ENCODE results near the gene COLEC11. TPM values are rescaled to one million over a fixed set of nuclear protein-coding genes. Genes with fewer than 3 reads are reported as not detected.

The COLEC11 gene
- total and polyA plus RNA-seq, 9 donors: 0.14 to 1.3 (median 0.42) TPM; not detected in 1

DNA sequence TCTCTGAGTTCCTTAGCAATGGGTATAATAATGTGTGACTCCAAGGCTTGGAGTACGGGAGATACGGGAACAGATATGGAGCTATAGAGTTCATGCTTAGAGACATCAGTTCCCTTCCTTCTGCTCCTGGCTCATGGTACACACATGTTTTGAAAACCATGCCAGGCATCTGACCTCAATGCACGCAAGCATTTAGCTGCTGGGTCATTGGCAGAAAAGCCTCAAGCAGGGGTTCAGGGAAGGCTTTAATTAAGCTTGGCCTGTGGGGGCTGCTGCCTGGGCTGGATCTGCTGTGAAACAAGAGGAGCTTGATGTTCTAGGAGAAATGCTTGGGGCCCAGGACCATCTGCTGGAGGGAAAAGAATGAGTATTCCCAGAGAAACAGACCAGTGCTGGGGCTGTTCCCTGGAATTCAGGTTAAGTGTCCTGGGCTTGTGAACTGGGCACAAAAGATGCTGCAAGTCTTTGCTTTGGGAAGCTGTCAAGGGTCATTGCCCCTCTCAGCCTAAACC lies 66.3 kb downstream of the COLEC11 start:
- no peaks in the 10 kb centered on the region for H3K9me3 ChIP-seq (replicated peaks; ENCODE audit: control insufficient read depth, low read depth, low read length)
- WGBS (ENCODE audit: insufficient coverage): 100% methylated on average over 3 of the region's 3 CpGs
- DNase-seq: no peak

DNA sequence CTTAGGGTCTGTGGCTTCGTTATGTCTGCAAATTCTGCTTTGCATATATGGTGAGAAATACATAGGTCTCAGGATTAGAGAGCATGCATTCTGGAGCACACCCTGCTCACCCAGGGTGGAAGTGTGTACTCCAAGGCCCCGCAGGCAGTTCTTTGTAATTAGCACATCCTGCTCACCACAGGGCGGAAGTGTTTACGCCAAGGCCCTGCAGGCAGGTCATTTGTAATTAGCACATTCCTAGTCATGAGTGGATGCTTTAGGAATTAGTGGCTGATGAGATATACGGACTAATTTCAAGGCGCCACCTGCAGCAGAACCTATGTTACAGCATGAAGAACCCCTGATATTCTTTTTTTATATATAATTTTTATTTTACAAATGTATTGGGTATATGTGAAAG lies 67.3 kb downstream of the COLEC11 start:
- DNase-seq: no peak
- WGBS (ENCODE audit: insufficient coverage): 100% methylated on average over 1 of the region's 6 CpGs

More for the DNA sequence above, 66.3 kb downstream of the COLEC11 start:
- Histone ChIP-seq H3K4me3 (ENCODE audit: low read length) (no peak overlapping the region), H3K36me3 (ENCODE audit: control insufficient read depth, insufficient read depth, low read length) (no peaks in the 10 kb centered on the region), H3K4me1 (ENCODE audit: control insufficient read depth, insufficient read depth, low read length) (peaks cover 51% of the 10 kb centered on the region), H3K27ac (ENCODE audit: low read length) (peak overlapping the region; percentile 6), H3K27me3 (ENCODE audit: control insufficient read depth, insufficient read depth, low read length) (no peaks in the 10 kb centered on the region)

DNA sequence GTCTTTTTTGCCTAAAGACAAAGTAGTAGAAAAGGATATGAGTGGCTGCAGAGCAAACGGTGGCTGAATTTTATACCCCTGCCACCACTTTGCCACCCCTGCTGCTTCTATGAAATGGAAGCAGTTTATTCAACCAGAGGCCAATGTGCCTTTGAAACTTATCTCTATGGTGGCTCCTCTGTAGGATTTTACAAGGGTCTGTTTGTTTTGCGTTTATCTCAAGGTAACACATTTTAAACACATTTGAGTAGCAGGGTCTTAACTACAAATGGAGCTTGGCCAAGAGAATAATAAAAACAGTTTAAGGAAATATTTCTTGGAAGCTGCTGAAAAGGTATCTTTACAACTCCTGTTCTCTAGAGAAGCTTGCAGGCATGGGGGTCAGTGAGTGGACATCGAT lies 69.2 kb downstream of the COLEC11 start:
- H3K27me3 ChIP-seq (ENCODE audit: control insufficient read depth, insufficient read depth, low read length): peaks cover 6% of the 10 kb centered on the region
- no CpG with 5 or more reads among the region's 3 CpGs for WGBS (ENCODE audit: insufficient coverage)
- H3K4me3 ChIP-seq (ENCODE audit: low read length): no peak overlapping the region

More for the DNA sequence above, 67.3 kb downstream of the COLEC11 start:
- Histone ChIP-seq H3K36me3 (ENCODE audit: control insufficient read depth, insufficient read depth, low read length) (no peaks in the 10 kb centered on the region), H3K27me3 (ENCODE audit: control insufficient read depth, insufficient read depth, low read length) (peaks cover 5% of the 10 kb centered on the region), H3K4me1 (ENCODE audit: control insufficient read depth, insufficient read depth, low read length) (peaks cover 40% of the 10 kb centered on the region), H3K9me3 (replicated peaks; ENCODE audit: control insufficient read depth, low read depth, low read length) (no peaks in the 10 kb centered on the region), H3K27ac (ENCODE audit: low read length) (no peak overlapping the region), H3K4me3 (ENCODE audit: low read length) (no peak overlapping the region)

DNA sequence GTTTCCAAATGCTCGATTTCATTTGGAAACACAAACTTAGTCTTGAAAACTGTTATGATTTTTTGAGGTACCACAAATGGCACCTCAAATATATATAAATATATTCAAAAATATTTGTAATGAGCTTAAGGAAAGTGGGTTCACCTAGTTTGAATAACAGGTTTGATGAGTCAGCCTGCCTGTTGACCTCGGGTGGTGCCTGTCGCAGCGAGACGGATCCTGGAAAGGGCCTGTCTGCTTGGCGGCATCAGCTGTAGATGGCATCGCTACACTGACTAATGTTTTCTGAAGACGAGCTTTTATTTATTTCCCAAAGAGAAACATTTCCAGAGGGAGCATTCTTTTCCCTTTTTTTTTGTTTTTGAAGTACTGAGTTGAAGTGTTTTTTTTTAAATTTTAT lies 70.0 kb downstream of the COLEC11 start:
- DNase-seq: no peak
- H3K4me1 ChIP-seq (ENCODE audit: control insufficient read depth, insufficient read depth, low read length): peaks cover 15% of the 10 kb centered on the region
- H3K9me3 ChIP-seq (replicated peaks; ENCODE audit: control insufficient read depth, low read depth, low read length): no peaks in the 10 kb centered on the region
- H3K27me3 ChIP-seq (ENCODE audit: control insufficient read depth, insufficient read depth, low read length): peaks cover 6% of the 10 kb centered on the region
- no peak overlapping the region for H3K4me3 ChIP-seq (ENCODE audit: low read length)
- H3K36me3 ChIP-seq (ENCODE audit: control insufficient read depth, insufficient read depth, low read length): no peaks in the 10 kb centered on the region
- no peak overlapping the region for H3K27ac ChIP-seq (ENCODE audit: low read length)
- WGBS (ENCODE audit: insufficient coverage): 88% methylated on average over 4 of the region's 8 CpGs

More for the DNA sequence above, 69.2 kb downstream of the COLEC11 start:
- no peak for DNase-seq
- Histone ChIP-seq H3K9me3 (replicated peaks; ENCODE audit: control insufficient read depth, low read depth, low read length) (no peaks in the 10 kb centered on the region), H3K4me1 (ENCODE audit: control insufficient read depth, insufficient read depth, low read length) (peaks cover 23% of the 10 kb centered on the region), H3K36me3 (ENCODE audit: control insufficient read depth, insufficient read depth, low read length) (no peaks in the 10 kb centered on the region), H3K27ac (ENCODE audit: low read length) (no peak overlapping the region)

DNA sequence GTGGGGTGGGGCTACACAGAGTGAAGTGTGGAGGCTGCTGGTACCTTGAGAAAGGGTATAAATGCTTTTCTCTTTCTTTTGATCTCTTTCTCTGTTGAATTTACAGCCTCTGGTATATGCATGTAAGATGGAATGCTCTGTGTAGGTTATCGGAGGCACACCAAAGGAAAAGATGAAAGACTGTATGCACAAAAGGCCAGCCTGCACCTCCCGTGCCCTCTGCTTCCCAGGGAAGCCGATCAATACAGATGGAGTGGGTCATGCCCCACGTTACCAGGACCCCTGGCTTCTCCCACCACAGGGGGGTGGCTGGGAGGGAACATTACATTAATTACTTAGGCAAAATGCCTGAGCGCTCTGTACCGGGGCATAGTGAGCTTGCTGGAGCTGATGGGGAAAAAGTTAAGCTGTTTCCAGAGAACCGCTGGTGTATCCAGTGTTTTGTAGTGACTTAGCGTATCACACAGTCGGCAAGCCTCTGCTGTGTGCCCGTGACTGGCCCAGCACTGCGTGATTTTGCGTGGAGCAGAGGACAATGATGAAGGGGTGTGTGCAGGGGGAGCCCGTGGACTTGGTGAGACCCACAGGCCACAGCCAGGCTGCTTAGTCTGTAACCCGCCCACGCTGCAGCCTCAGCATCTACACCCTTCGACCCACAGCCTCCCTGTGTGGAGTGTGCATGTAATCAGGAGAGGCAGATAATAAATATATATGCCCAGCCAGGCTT lies 71.1 kb downstream of the COLEC11 start:
- Histone ChIP-seq H3K27me3 (ENCODE audit: control insufficient read depth, insufficient read depth, low read length) (peaks cover 6% of the 10 kb centered on the region), H3K4me1 (ENCODE audit: control insufficient read depth, insufficient read depth, low read length) (peaks cover 10% of the 10 kb centered on the region), H3K36me3 (ENCODE audit: control insufficient read depth, insufficient read depth, low read length) (no peaks in the 10 kb centered on the region), H3K4me3 (ENCODE audit: low read length) (no peak overlapping the region), H3K27ac (ENCODE audit: low read length) (no peak overlapping the region), H3K9me3 (replicated peaks; ENCODE audit: control insufficient read depth, low read depth, low read length) (no peaks in the 10 kb centered on the region)
- DNase-seq: no peak
- 91% methylated on average over 8 of the region's 16 CpGs for WGBS (ENCODE audit: insufficient coverage)

DNA sequence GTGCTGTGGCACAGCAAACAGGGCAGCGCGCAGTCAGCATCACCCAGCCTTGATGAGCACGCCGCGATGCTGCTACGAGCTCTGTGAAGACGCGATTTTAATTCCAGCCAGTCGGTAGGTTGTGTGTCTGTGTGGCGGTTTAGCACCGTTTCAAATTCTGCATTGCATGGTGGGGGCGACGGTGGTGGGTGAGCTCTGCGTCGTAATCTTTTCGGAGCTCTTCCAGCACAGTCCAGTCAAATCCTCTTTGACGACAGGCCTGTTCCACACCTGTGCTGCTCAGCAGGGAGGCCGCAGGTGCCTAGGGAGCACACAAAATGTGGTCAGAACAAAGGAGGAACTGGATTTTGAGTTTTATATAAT lies 71.7 kb downstream of the COLEC11 start:
- DNase-seq: no peak
- peaks cover 4% of the 10 kb centered on the region for H3K4me1 ChIP-seq (ENCODE audit: control insufficient read depth, insufficient read depth, low read length)
- peaks cover 6% of the 10 kb centered on the region for H3K27me3 ChIP-seq (ENCODE audit: control insufficient read depth, insufficient read depth, low read length)
- H3K36me3 ChIP-seq (ENCODE audit: control insufficient read depth, insufficient read depth, low read length): no peaks in the 10 kb centered on the region
- no peak overlapping the region for H3K4me3 ChIP-seq (ENCODE audit: low read length)
- no peaks in the 10 kb centered on the region for H3K9me3 ChIP-seq (replicated peaks; ENCODE audit: control insufficient read depth, low read depth, low read length)
- no peak overlapping the region for H3K27ac ChIP-seq (ENCODE audit: low read length)
- 66% methylated on average over 17 of the region's 18 CpGs for WGBS (ENCODE audit: insufficient coverage)

DNA sequence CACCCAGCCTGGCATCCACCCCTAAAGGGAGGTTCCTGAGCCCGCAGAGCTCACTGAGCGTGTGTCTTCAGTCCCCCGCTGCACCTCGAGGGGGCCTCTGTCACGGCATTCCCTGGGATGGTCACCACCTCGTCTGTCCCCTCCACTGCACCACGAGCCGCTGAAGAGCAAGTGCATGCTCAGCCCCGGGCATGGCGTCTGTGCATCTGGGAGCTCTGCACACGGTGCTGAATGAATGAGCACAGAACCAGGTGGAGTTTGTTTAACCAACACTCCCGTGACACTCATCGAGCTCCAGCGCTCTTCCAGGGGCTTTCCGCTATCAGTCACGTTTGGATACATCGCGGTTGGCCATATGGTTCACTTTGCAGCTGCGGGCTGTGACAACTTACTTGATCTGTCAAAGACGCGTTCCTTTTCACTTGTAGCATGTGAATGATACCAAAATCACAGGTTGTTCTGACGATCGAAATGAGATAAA lies 72.3 kb downstream of the COLEC11 start:
- DNase-seq: no peak
- Histone ChIP-seq H3K36me3 (ENCODE audit: control insufficient read depth, insufficient read depth, low read length) (no peaks in the 10 kb centered on the region), H3K27me3 (ENCODE audit: control insufficient read depth, insufficient read depth, low read length) (peaks cover 6% of the 10 kb centered on the region), H3K9me3 (replicated peaks; ENCODE audit: control insufficient read depth, low read depth, low read length) (no peaks in the 10 kb centered on the region), H3K4me3 (ENCODE audit: low read length) (no peak overlapping the region), H3K4me1 (ENCODE audit: control insufficient read depth, insufficient read depth, low read length) (no peaks in the 10 kb centered on the region), H3K27ac (ENCODE audit: low read length) (no peak overlapping the region)
- 64% methylated on average over 23 of the region's 23 CpGs for WGBS (ENCODE audit: insufficient coverage)

DNA sequence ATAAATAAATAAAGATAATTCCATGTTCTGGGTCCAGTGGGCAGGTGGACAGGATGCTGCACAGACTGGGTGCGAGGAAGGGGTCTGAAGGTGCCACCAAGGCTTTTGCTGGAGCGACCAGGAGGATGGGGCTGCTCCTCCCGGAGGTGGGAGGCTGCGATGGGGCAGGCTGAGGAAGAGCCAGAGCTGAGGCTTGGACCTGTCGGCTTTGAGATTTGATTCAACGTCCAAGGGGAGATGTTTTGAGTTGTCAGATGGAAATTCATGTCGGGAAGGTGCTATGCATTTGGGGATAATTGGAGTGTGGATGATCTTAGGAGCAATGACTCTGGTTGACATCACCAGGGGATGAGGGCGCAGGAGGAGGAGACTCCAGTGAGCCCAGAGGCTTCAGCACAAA lies 74.7 kb downstream of the COLEC11 start:
- Histone ChIP-seq H3K4me3 (ENCODE audit: low read length) (no peak overlapping the region), H3K4me1 (ENCODE audit: control insufficient read depth, insufficient read depth, low read length) (no peaks in the 10 kb centered on the region), H3K27ac (ENCODE audit: low read length) (no peak overlapping the region), H3K27me3 (ENCODE audit: control insufficient read depth, insufficient read depth, low read length) (peaks cover 6% of the 10 kb centered on the region), H3K9me3 (replicated peaks; ENCODE audit: control insufficient read depth, low read depth, low read length) (no peaks in the 10 kb centered on the region), H3K36me3 (ENCODE audit: control insufficient read depth, insufficient read depth, low read length) (no peaks in the 10 kb centered on the region)
- DNase-seq: no peak
- 81% methylated on average over 8 of the region's 8 CpGs for WGBS (ENCODE audit: insufficient coverage)

DNA sequence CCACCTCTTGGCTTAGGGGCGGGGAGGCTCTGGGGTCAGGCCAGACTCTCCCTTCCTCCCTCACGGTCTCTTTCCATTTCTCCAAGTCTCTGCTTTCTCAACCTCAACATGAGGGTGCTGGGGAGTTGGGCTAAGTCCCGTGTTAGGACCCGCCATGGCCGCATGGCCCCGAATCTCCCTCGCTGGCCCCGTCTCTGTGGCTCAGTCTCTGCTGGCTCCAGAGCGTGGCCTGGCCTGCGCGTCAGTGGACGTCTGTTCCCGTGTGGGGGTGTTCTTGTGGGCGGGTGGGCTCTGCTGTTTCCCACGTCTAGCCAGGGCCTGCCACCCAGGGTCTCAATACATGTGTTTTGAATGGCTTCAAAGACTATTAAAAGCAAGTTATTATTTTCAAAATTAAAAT lies 75.5 kb downstream of the COLEC11 start:
- no peak overlapping the region for H3K4me3 ChIP-seq (ENCODE audit: low read length)
- no peaks in the 10 kb centered on the region for H3K9me3 ChIP-seq (replicated peaks; ENCODE audit: control insufficient read depth, low read depth, low read length)
- H3K36me3 ChIP-seq (ENCODE audit: control insufficient read depth, insufficient read depth, low read length): no peaks in the 10 kb centered on the region
- DNase-seq: no peak
- H3K27me3 ChIP-seq (ENCODE audit: control insufficient read depth, insufficient read depth, low read length): peaks cover 6% of the 10 kb centered on the region
- no peaks in the 10 kb centered on the region for H3K4me1 ChIP-seq (ENCODE audit: control insufficient read depth, insufficient read depth, low read length)
- WGBS (ENCODE audit: insufficient coverage): 91% methylated on average over 9 of the region's 15 CpGs
- H3K27ac ChIP-seq (ENCODE audit: low read length): no peak overlapping the region

DNA sequence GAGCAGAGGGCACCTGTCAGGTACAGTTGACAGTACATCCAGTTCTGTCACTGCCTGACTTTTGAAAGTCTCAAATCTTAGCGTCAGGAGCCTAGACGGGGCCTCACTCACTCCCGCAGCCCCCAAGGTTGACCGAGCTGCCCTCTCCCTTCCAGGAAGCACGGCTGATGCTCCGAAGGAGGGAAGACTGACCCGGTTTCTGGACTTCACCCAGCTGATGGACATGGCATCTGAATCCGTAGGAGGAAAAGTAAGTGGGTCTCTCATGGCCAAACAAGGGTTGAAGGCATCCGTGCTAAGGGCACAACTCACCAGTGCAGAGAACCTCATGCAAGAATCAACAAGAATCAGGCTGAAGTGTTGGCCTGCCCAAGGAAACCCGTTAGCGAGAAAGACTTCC lies 76.0 kb downstream of the COLEC11 start:
- DNase-seq: no peak

More for the DNA sequence above, 76.0 kb downstream of the COLEC11 start:
- Histone ChIP-seq H3K9me3 (replicated peaks; ENCODE audit: control insufficient read depth, low read depth, low read length) (no peaks in the 10 kb centered on the region), H3K36me3 (ENCODE audit: control insufficient read depth, insufficient read depth, low read length) (no peaks in the 10 kb centered on the region), H3K4me1 (ENCODE audit: control insufficient read depth, insufficient read depth, low read length) (no peaks in the 10 kb centered on the region), H3K27ac (ENCODE audit: low read length) (no peak overlapping the region), H3K4me3 (ENCODE audit: low read length) (no peak overlapping the region), H3K27me3 (ENCODE audit: control insufficient read depth, insufficient read depth, low read length) (peaks cover 6% of the 10 kb centered on the region)
- 87% methylated on average over 10 of the region's 11 CpGs for WGBS (ENCODE audit: insufficient coverage)
